GM23248 (cell line): Measurements from ENCODE around the gene C3orf18. TPM values are rescaled to one million over a fixed set of nuclear protein-coding genes. Genes with fewer than 3 reads are reported as not detected.

ENCODE experiments used
- DNase-seq: peaks from one replicate; pipeline ENCODE4 v3.0.0-alpha.2; 2015
- H2AFZ ChIP-seq: fragments of 200-600 bp; sonication (generic); 2 replicates; pipeline ENCODE4 v1.6.1; 2016; ENCODE audit warnings: antibody characterized with exemption
- H3F3A ChIP-seq: fragments of 200-600 bp; sonication (generic); 2 replicates; pipeline ENCODE4 v1.6.1; 2016; ENCODE audit warnings: mild to moderate bottlenecking, antibody characterized with exemption, mixed run types; ENCODE audit not compliant: insufficient read depth
- H3K27ac ChIP-seq: fragments of 200-600 bp; sonication (generic); 2 replicates; pipeline ENCODE4 v1.5.1; 2016; ENCODE audit warnings: mild to moderate bottlenecking
- H3K27me3 ChIP-seq: fragments of 200-600 bp; sonication (generic); replicated peaks from 2 replicates; pipeline ENCODE4 v1.6.1; 2016; ENCODE audit warnings: mild to moderate bottlenecking; ENCODE audit not compliant: insufficient read depth
- H3K36me3 ChIP-seq: fragments of 200-600 bp; sonication (generic); 2 replicates; pipeline ENCODE4 v1.6.1; 2016; ENCODE audit warnings: low read depth, mild to moderate bottlenecking
- H3K4me1 ChIP-seq: fragments of 200-600 bp; sonication (generic); 2 replicates; pipeline ENCODE4 v1.6.1; 2016; ENCODE audit warnings: mild to moderate bottlenecking; ENCODE audit not compliant: insufficient read depth
- H3K4me2 ChIP-seq: fragments of 200-600 bp; sonication (generic); one replicate; pipeline ENCODE4 v1.6.1; 2016; ENCODE audit warnings: mild to moderate bottlenecking; ENCODE audit not compliant: unreplicated experiment
- H3K4me3 ChIP-seq: fragments of 200-600 bp; sonication (generic); 2 replicates; pipeline ENCODE4 v1.5.1; 2016; ENCODE audit warnings: mild to moderate bottlenecking
- H3K79me2 ChIP-seq: fragments of 200-600 bp; sonication (generic); 2 replicates; pipeline ENCODE4 v1.6.1; 2016; ENCODE audit warnings: mild to moderate bottlenecking; ENCODE audit not compliant: insufficient read depth
- H3K9ac ChIP-seq: fragments of 200-600 bp; sonication (generic); 2 replicates; pipeline ENCODE4 v1.6.1; 2016; ENCODE audit warnings: mild to moderate bottlenecking
- H3K9me2 ChIP-seq: fragments of 200-600 bp; sonication (generic); 2 replicates; pipeline ENCODE4 v1.6.1; 2016; ENCODE audit warnings: mixed run types, mild to moderate bottlenecking, moderate library complexity; ENCODE audit not compliant: insufficient read depth
- H3K9me3 ChIP-seq: fragments of 200-600 bp; sonication (generic); one replicate; pipeline ENCODE4 v1.6.1; 2017; ENCODE audit warnings: low read depth
- H4K20me1 ChIP-seq: fragments of 200-600 bp; sonication (generic); 2 replicates; pipeline ENCODE4 v1.6.0; 2016; ENCODE audit not compliant: insufficient read depth
- EZH2 ChIP-seq: fragments of 200-600 bp; sonication (generic); IDR thresholded peaks from 2 replicates; pipeline ENCODE4 v1.6.1; 2018; ENCODE audit warnings: antibody characterized with exemption, mild to moderate bottlenecking; ENCODE audit not compliant: insufficient read depth, poor library complexity, severe bottlenecking
- EZH2phosphoT487 ChIP-seq: fragments of 200-600 bp; sonication (generic); IDR thresholded peaks from 2 replicates; pipeline ENCODE4 v1.6.1; 2018; ENCODE audit warnings: antibody characterized with exemption, moderate library complexity, mild to moderate bottlenecking, low read depth; ENCODE audit not compliant: insufficient read depth
- WGBS, 2 experiments: methylation state at CpG; one replicate each; pipeline ENCODE4 v1.1.6; 2015 to 2017; ENCODE audit warnings: low lambda C conversion rate in 2 of 2, low coverage in 1 of 2; ENCODE audit errors: missing lambda C conversion rate in 2 of 2; 5-methylcytosine and 5-hydroxymethylcytosine counted together
- in situ Hi-C: fragments of 300-500 bp; cut with MboI; formaldehyde crosslinking; loops from 2 replicates; pipeline ENCODE4 v1.15.0; 2020
- polyA plus RNA-seq: library from polyadenylated mRNA; unstranded; fragments of >200 nt; fragmentation: Nextera tagmentation; extraction: Ambion mirVana; gene quantifications from 2 replicates; pipeline ENCODE4 v1.2.1, GENCODE V29; 2016
- total RNA-seq: library from RNA; depleted of rRNA; stranded (reverse); fragments of >200 nt; shearing (Covaris generic); gene quantifications from 2 replicates; pipeline ENCODE4 v1.2.3, GENCODE V29; 2014

Gene C3orf18
- total and polyA plus RNA-seq, 2 experiments from 2014 or later = 17.3 to 17.4 TPM

DNA sequence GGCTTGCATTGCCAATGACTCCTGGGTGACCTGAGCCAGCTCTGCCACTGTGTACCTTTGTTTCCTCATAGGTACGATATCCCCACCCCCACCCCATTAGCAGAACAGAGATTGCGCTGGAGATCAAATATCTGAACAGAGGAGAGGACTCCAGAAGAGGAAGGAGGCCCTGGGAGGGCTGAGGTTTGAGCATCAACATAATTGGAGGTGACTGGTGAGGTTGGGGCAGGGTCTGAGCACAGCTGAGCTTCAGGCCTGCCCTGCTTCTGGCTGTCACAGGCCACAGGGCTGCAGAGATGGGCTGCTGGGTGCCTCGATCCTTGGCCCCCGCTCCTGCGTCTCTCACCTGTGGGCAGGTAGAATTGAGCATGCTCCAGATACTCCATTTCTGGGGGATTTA lies 42.8 kb downstream of the C3orf18 start:
- no peak overlapping the region for H3K4me2 ChIP-seq
- TF ChIP-seq EZH2phosphoT487 (no peak), EZH2 (no peak)
- 69 to 70% methylated on average over 5 of the region's 5 CpGs for WGBS, 2 experiments
- H3K27ac ChIP-seq = no peak overlapping the region
- H2AFZ ChIP-seq = no peak overlapping the region
- no peaks in the 10 kb centered on the region for H3K9me3 ChIP-seq
- no peaks in the 10 kb centered on the region for H3K4me1 ChIP-seq
- H3K36me3 ChIP-seq = no peaks in the 10 kb centered on the region
- H3F3A ChIP-seq = no peaks in the 10 kb centered on the region
- no peak for DNase-seq
- H4K20me1 ChIP-seq = no peaks in the 10 kb centered on the region
- no peaks in the 10 kb centered on the region for H3K79me2 ChIP-seq
- H3K4me3 ChIP-seq = no peak overlapping the region
- no peaks in the 10 kb centered on the region for H3K9me2 ChIP-seq
- no peak overlapping the region for H3K9ac ChIP-seq
- H3K27me3 ChIP-seq = peaks cover 6% of the 10 kb centered on the region
- in situ Hi-C loops = loop anchor here (25.0 kb wide), 1 partner anchor 312 kb away; the partner anchor contains the start of gene SLC38A3

DNA sequence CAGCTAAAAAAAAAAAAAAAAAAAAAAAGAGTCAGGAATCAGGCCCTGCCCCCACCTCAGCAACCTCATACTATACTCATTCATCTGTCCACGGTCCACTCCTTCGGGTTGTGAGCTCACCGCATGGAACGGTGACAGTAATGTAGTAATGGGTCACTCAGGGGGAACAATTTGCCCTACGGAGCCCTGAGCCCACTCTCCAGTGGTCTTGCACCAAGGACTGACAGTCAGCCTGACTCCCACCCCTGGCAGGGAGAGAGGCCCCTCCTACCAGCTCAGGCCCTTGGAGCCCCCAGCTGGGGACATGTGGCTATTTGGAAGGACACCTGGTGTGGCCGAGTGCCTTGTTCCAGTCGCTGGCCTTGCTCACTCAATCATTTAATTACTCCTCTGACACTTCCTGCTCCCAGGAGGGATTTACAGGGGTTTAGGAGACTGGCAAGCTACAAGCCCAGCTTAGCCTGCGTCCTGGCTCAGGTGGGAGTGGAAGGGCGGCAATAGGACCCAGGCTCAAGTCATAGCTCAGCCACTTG lies 44.2 kb downstream of the C3orf18 start:
- Histone ChIP-seq H3K27me3 (peaks cover 10% of the 10 kb centered on the region), H3K9ac (no peak overlapping the region), H4K20me1 (no peaks in the 10 kb centered on the region), H2AFZ (no peak overlapping the region), H3K9me3 (no peaks in the 10 kb centered on the region), H3K9me2 (no peaks in the 10 kb centered on the region), H3K36me3 (no peaks in the 10 kb centered on the region), H3K79me2 (no peaks in the 10 kb centered on the region), H3K27ac (no peak overlapping the region), H3F3A (no peaks in the 10 kb centered on the region), H3K4me2 (no peak overlapping the region), H3K4me1 (no peaks in the 10 kb centered on the region), H3K4me3 (no peak overlapping the region)
- WGBS, 2 experiments = 62 to 63% methylated on average over 8 to 9 of the region's 9 CpGs
- TF ChIP-seq EZH2 (no peak), EZH2phosphoT487 (no peak)
- no peak for DNase-seq
- in situ Hi-C loops = no loop called here

DNA sequence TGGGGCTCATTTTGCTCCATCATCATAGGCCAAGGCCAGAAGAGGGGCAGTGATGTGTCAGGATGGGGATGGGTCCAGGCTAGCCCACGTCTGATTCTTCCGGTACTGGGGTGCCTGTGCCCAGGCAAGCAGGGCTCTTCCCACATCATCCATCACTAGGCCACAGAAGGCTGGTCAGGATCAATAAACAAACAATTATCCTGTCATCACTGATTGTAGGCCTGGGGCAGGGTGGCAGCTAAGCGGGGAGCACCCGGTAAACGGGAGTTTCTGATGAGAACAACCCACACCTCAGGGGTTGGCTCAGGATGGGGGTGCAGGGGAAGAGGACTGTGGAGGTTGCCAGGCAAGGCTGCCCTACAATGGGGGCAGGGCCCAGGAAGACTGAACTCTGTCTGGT lies 46.0 kb downstream of the C3orf18 start:
- H3K27ac ChIP-seq = no peak overlapping the region
- H3K4me3 ChIP-seq = no peak overlapping the region
- no peak overlapping the region for H2AFZ ChIP-seq
- no peak overlapping the region for H3K9ac ChIP-seq
- no peaks in the 10 kb centered on the region for H3F3A ChIP-seq
- in situ Hi-C loops = no loop called here
- TF ChIP-seq EZH2 = no peak
- TF ChIP-seq EZH2phosphoT487 = no peak
- H3K36me3 ChIP-seq = no peaks in the 10 kb centered on the region
- H3K4me1 ChIP-seq = no peaks in the 10 kb centered on the region
- DNase-seq = no peak
- no peaks in the 10 kb centered on the region for H3K9me2 ChIP-seq
- H3K9me3 ChIP-seq = no peaks in the 10 kb centered on the region
- 35 to 44% methylated on average over 5 of the region's 5 CpGs for WGBS, 2 experiments
- H4K20me1 ChIP-seq = no peaks in the 10 kb centered on the region
- no peak overlapping the region for H3K4me2 ChIP-seq
- H3K79me2 ChIP-seq = no peaks in the 10 kb centered on the region
- peaks cover 13% of the 10 kb centered on the region for H3K27me3 ChIP-seq

DNA sequence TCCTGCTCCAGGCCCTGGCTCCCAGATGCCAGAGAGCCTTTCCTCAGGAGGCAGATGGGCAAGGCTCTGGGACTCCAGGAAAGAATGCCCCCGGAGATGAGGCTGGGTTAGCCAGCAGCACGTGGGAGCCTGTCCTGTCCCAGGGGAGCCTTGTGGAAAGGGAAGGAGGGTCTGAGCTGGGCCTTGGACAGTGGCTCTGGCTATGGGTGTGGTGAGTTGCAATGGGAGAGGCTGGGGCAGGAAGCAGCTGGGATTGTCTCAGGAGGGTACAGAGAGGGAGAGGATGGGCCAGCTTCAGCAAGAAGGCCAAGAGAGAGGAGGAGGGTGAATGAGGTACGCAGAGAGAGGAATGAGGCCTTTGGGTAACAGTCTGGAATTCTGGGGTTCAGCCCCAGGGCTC lies 46.7 kb downstream of the C3orf18 start:
- 41 to 52% methylated on average over 3 of the region's 3 CpGs for WGBS, 2 experiments
- H3K9me2 ChIP-seq = no peaks in the 10 kb centered on the region
- no peak overlapping the region for H2AFZ ChIP-seq
- H3K9ac ChIP-seq = no peak overlapping the region
- no peaks in the 10 kb centered on the region for H3K4me1 ChIP-seq
- H3F3A ChIP-seq = no peaks in the 10 kb centered on the region
- no peak for DNase-seq
- H3K4me2 ChIP-seq = no peak overlapping the region
- no peaks in the 10 kb centered on the region for H4K20me1 ChIP-seq
- peaks cover 15% of the 10 kb centered on the region for H3K27me3 ChIP-seq
- no peaks in the 10 kb centered on the region for H3K79me2 ChIP-seq
- no peak for TF ChIP-seq EZH2phosphoT487
- in situ Hi-C loops = no loop called here
- no peak overlapping the region for H3K4me3 ChIP-seq
- no peaks in the 10 kb centered on the region for H3K9me3 ChIP-seq
- no peaks in the 10 kb centered on the region for H3K36me3 ChIP-seq
- H3K27ac ChIP-seq = no peak overlapping the region

DNA sequence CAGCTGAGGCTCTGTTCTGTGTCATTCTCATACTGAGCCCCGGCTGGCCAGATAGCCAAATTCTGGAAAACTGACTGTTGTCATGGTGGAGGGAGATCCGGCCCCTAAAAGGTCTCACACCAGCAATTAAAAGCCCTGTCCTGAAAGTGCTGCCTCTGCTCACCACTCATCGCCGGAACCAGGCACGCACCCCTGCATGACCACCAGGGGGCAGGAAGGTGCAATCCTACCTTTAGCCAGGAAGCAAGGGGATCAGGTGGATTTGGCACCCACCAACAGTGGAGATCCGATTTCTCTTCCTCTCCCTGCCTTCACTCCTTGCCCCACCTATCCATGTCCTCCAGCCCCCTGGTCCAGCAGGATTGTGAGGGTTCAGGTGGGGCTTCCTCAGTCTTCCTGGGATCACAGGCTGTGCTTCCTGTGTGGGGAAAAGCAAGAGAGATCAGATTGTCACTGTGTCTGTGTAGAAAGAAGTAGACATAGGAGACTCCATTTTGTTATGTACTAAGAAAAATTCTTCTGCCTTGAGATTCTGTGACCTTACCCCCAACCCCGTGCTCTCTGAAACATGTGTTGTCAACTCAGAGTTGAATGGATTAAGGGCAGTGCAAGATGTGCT lies 48.0 kb downstream of the C3orf18 start:
- in situ Hi-C loops = no loop called here
- WGBS, 2 experiments = 16 to 20% methylated on average over 7 of the region's 7 CpGs
- H3K4me1 ChIP-seq = no peaks in the 10 kb centered on the region

More for the DNA sequence above, 48.0 kb downstream of the C3orf18 start:
- H3K36me3 ChIP-seq = no peaks in the 10 kb centered on the region
- H3K79me2 ChIP-seq = no peaks in the 10 kb centered on the region
- H3F3A ChIP-seq = no peaks in the 10 kb centered on the region
- H3K9ac ChIP-seq = no peak overlapping the region
- TF ChIP-seq EZH2phosphoT487 (no peak), EZH2 (no peak)
- H3K4me3 ChIP-seq = no peak overlapping the region
- H3K4me2 ChIP-seq = no peak overlapping the region
- no peaks in the 10 kb centered on the region for H3K9me3 ChIP-seq
- peak; percentile 62 for DNase-seq
- H3K27me3 ChIP-seq = peaks cover 25% of the 10 kb centered on the region
- no peak overlapping the region for H3K27ac ChIP-seq
- no peaks in the 10 kb centered on the region for H3K9me2 ChIP-seq
- no peaks in the 10 kb centered on the region for H4K20me1 ChIP-seq
- H2AFZ ChIP-seq = no peak overlapping the region
